ENCODE data around the gene CXCL5. TPM values are rescaled to one million over a fixed set of nuclear protein-coding genes. Genes with fewer than 3 reads are reported as not detected.

Gene CXCL5
- total and polyA plus RNA-seq, 2 of the 13 experiments (the other 11 are each of a cell fraction or from before 2014, with no cell fraction given), result not detected

DNA sequence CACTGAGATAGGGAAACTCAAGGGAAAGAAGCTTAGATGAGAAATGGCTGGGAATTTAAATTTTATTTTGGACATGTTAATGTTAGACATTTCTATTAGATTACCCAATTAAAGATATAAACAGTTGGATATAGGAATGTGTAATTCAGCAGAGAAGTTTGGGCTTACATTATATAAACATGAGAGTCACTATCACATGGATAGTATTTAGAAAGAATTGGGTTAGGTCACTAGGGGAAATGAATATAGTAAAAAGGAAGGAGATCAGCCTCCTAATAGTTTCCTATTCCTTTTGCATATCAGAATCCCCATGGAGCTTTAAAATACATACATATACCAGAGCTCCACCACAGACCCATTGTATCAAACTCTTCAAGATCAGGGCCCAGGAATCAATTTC, 19.6 kb upstream of the CXCL5 start:
- Histone ChIP-seq H3K27ac (ENCODE audit: extremely low read length, insufficient read depth, low read length) (no peak overlapping the region), H3K4me1 (ENCODE audit: insufficient read depth, low read length) (no peaks in the 10 kb centered on the region), H3K4me3 (replicated peaks in 1 of 3; ENCODE audit: insufficient read depth in 1 of 3, low read depth in 2 of 3, low read length in 3 of 3) (no peak overlapping the region), H3K27me3 (ENCODE audit: control insufficient read depth in 1 of 2, insufficient read depth in 2 of 2, low read length in 2 of 2) (no peaks in the 10 kb centered on the region), H3K9me3 (ENCODE audit: low read length) (no peaks in the 10 kb centered on the region), H3K79me2 (ENCODE audit: insufficient read depth, low read length) (no peaks in the 10 kb centered on the region), H2AFZ (ENCODE audit: low read length) (no peak overlapping the region), H4K20me1 (ENCODE audit: insufficient read depth, low read length) (no peaks in the 10 kb centered on the region), H3K36me3 (replicated peaks in 1 of 2; ENCODE audit: control insufficient read depth in 1 of 2, insufficient read depth in 2 of 2, low read length in 2 of 2) (no peaks in the 10 kb centered on the region), H3K4me2 (ENCODE audit: low read depth, low read length) (no peak overlapping the region), H3K9ac (ENCODE audit: insufficient read depth, low read depth, low read length) (no peak overlapping the region)
- CTCF ChIA-PET (ENCODE audit: low intra/inter-chr PET ratio, low total read pairs), result no interaction called here
- ATAC-seq (no peak), FAIRE-seq (no peak), DNase-seq (ENCODE audit: low spot score) (no peak)
- BruUV-seq (replicated peaks), result no TSS peak
- TF ChIP-seq GLI4 (CRISPR knock-in tag; IDR thresholded peaks at IDR 0.05; ENCODE audit: borderline replicate concordance) (no peak), MIER3 (CRISPR knock-in tag; IDR thresholded peaks at IDR 0.05; ENCODE audit: borderline replicate concordance) (no peak), HES4 (CRISPR knock-in tag; IDR thresholded peaks at IDR 0.05; ENCODE audit: borderline replicate concordance) (no peak)
- intact Hi-C loops (cut with micrococcal nuclease; ENCODE audit: unreplicated experiment) (no loop called here), in situ Hi-C loops (cut with HindIII; ENCODE audit: extremely low pct_ligation_motif_present, low pct_unique_long_range_greater_than_20kb) (no loop called here)
- POLR2A ChIA-PET, result no interaction called here

DNA sequence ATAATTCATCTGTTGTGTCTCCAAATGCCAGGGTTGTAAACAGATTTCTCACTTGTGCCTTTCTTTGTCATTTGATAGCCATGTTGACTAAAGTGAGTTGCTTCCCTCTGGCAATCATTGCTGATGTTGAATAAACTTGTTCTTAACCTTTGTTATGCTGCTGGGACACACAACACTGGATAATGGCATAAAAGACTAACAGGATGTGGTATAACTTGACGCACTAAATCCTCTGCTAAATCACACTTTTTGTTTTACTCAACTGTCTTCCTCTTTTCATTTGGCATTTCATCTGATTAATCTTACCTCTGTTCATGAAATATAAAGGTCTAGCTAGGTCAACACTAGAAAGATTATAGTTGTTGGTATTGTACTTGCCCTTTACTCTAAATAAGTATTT, 17.6 kb upstream of the CXCL5 start:
- DNase-seq (ENCODE audit: low spot score) (no peak), ATAC-seq (no peak), FAIRE-seq (no peak)
- H3K9ac ChIP-seq (ENCODE audit: insufficient read depth, low read depth, low read length), result no peak overlapping the region
- no peaks in the 10 kb centered on the region for H4K20me1 ChIP-seq (ENCODE audit: insufficient read depth, low read length)
- no peaks in the 10 kb centered on the region for H3K9me3 ChIP-seq (ENCODE audit: low read length)
- H3K4me3 ChIP-seq (replicated peaks in 1 of 3; ENCODE audit: insufficient read depth in 1 of 3, low read depth in 2 of 3, low read length in 3 of 3), result no peak overlapping the region
- no peak overlapping the region for H2AFZ ChIP-seq (ENCODE audit: low read length)
- H3K4me1 ChIP-seq (ENCODE audit: insufficient read depth, low read length), result no peaks in the 10 kb centered on the region
- in situ Hi-C loops (cut with HindIII; ENCODE audit: extremely low pct_ligation_motif_present, low pct_unique_long_range_greater_than_20kb), result no loop called here
- 4% methylated on average over 1 of the region's 1 CpG for WGBS (ENCODE audit: low lambda C conversion rate)
- intact Hi-C loops (cut with micrococcal nuclease; ENCODE audit: unreplicated experiment), result no loop called here
- BruUV-seq (replicated peaks), result no TSS peak
- no peaks in the 10 kb centered on the region for H3K36me3 ChIP-seq (replicated peaks in 1 of 2; ENCODE audit: control insufficient read depth in 1 of 2, insufficient read depth in 2 of 2, low read length in 2 of 2)
- H3K79me2 ChIP-seq (ENCODE audit: insufficient read depth, low read length), result no peaks in the 10 kb centered on the region
- no peak overlapping the region for H3K4me2 ChIP-seq (ENCODE audit: low read depth, low read length)
- H3K27ac ChIP-seq (ENCODE audit: extremely low read length, insufficient read depth, low read length), result no peak overlapping the region
- no peaks in the 10 kb centered on the region for H3K27me3 ChIP-seq (ENCODE audit: control insufficient read depth in 1 of 2, insufficient read depth in 2 of 2, low read length in 2 of 2)
- CTCF ChIA-PET (ENCODE audit: low intra/inter-chr PET ratio, low total read pairs), result no interaction called here
- no peak for TF ChIP-seq PHF20 (CRISPR knock-in tag; IDR thresholded peaks at IDR 0.05)
- POLR2A ChIA-PET, result no interaction called here
